HG03520 (cell line): ENCODE data around the gene ZNF365.
"Not testable (repeated sequence)": the region's sequence is repeated elsewhere in the genome, so short reads cannot be mapped to it uniquely, and the experiment has no call there.

Experiments
- ATAC-seq: cut with Tn5 transposase; IDR thresholded peaks from one replicate; pipeline ENCODE4 v1.9.1; 2021; ENCODE audit warnings: mild to moderate bottlenecking, moderate library complexity; ENCODE audit not compliant: unreplicated experiment

Gene ZNF365

GRCh38 chr10:62373995-62374861, at the start of gene ZNF365:
ZNF365 (plus strand) TSS chr10:62374369; CDS start chr10:62376194, 1,825 bp downstream.
- no peak for ATAC-seq

DNA sequence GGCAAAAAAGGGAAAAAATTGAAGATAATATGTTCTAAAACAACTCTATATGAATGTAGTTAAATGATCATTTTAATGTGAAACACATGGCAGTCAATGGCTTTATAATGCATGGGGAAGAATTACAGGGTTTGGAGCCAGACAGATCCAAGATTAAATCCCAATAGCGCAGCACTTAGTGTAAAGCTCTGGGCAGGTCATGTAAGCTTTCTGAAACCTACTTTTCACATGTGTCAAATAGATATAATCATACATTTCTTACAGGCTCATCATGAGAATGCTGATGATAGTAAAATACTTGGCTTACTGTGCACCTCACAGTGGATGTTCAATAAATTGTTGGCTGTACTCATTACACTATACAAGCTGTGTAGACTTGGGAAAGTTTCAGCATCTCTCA, 48.0 kb upstream of the ZNF365 start:
- no peak for ATAC-seq

DNA sequence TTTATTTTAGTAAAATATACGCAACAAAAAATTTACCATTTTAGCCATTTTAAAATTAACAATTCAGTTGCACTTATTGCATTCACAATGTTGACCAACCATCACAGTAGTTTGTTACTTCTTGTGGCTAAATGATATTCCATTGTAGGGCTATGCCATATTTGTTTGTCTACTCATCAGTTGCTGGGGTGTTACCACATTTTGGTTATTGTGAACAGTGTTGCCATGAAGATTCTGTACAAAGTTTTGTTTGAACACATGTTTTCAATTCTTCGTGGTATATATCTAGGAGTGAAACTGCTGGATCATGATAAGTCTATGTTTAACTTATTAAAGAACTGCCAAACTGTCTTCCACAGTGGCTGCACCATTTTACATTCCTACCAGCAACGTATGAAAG, 46.3 kb upstream of the ZNF365 start:
- no peak for ATAC-seq

- ATAC-seq: no peak
These were observed 44.0 kb upstream of the ZNF365 start for GRCh38 chr10:62330213-62330612.

GRCh38 chr10:62332406-62332805, 41.8 kb upstream of the ZNF365 start:
- no peak for ATAC-seq

- no peak for ATAC-seq
These were observed 40.9 kb upstream of the ZNF365 start for GRCh38 chr10:62333135-62333889.

- ATAC-seq: no peak
These were observed 40.0 kb upstream of the ZNF365 start for GRCh38 chr10:62333988-62334682.

GRCh38 chr10:62335326-62335725, 38.8 kb upstream of the ZNF365 start:
- no peak for ATAC-seq

GRCh38 chr10:62336404-62336803, 37.8 kb upstream of the ZNF365 start:
- no peak for ATAC-seq

DNA sequence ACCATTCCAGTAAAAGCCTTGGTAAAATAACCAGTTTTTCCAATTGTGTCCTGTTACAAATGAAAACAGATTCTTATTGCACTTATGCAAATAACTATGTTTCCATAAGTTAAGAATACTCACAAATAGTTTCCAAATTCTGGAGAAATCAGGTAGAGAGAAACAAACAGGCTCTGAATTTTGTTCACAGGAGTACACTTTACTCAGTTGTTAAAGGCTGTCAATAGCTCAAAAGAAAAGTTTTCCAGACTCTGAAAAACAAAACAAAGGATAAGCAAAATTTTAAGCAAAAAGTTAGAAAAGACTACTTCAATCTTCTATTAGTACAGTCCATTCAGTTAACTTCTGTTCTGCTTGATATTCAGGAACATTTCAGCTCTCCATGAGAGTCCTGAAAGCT, 32.8 kb upstream of the ZNF365 start:
- no peak for ATAC-seq

DNA sequence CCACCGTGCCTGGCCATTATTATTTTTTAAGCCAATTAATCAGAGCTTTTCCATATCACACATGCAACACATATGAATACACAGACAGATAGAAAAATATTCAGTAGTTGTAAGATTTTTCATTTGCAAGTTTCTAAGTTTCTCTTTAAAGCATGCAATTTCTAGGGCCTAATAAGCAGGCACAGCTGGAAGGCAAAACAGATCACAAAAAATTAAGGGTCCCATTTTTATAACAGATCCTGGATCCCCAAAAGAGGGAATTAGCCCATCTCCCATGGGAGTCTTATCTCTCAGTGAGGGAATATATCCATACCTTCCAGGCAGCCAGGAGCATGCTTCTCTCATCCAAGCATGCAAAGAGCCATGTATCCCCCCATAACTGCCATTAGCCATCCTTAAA, 31.2 kb upstream of the ZNF365 start:
- ATAC-seq: no peak

GRCh38 chr10:62348029-62348428, 26.1 kb upstream of the ZNF365 start:
- no peak for ATAC-seq

DNA sequence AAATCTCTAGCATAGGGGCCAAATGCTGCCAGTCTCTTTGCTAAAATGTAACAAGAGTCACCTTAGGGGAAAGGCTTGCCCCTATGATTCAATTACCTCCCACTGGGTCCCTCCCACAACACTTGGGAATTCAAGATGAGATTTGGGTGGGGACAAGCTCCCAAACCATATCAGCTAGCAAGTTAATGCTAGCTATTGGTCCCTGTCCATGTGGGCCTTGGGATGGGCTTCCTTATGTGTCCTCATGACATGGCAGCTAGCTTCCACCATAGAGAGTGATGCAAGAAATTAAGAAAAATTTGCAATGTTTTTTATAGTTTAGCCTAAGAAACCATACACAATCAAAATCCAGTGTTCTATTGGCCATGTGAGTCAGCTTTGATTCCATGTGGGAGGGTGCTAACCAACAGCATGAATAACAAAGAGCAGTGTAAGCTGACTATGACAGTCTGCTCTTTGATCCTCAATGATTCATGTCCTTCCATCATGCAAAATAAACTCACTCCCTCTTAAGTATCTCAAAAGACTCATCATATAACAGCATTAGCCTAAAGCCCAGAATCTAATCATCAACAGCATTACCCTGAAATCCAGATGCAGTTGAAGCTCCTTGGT, 21.7 kb upstream of the ZNF365 start:
- no peak for ATAC-seq

GRCh38 chr10:62354916-62355315, 19.3 kb upstream of the ZNF365 start:
- no peak for ATAC-seq

GRCh38 chr10:62356447-62356846, 17.7 kb upstream of the ZNF365 start:
- ATAC-seq: no peak

DNA sequence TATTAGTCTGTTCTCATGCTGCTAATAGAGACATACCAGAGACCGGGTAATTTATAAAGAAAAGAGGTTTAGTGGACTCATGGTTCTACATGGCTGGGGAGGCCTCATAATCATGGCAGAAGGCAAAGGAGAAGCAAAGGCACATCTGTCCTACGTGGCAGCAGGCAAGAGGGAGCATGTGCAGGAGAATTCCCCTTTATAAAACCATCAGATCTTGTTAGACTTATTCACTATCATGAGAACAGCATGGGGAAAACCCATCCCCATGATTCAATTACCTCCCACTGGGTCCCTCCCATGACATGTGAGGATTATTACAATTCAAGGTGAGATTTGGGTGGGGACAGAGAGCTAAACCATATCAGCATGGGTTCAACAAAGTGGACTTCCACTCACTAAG, 16.0 kb upstream of the ZNF365 start:
- not testable (repeated sequence) for ATAC-seq

GRCh38 chr10:62373639-62373994, 552 bp upstream of the ZNF365 start:
- ATAC-seq: no peak

- ATAC-seq: no peak
These were observed 917 bp downstream of the ZNF365 start for GRCh38 chr10:62374862-62375710.

DNA sequence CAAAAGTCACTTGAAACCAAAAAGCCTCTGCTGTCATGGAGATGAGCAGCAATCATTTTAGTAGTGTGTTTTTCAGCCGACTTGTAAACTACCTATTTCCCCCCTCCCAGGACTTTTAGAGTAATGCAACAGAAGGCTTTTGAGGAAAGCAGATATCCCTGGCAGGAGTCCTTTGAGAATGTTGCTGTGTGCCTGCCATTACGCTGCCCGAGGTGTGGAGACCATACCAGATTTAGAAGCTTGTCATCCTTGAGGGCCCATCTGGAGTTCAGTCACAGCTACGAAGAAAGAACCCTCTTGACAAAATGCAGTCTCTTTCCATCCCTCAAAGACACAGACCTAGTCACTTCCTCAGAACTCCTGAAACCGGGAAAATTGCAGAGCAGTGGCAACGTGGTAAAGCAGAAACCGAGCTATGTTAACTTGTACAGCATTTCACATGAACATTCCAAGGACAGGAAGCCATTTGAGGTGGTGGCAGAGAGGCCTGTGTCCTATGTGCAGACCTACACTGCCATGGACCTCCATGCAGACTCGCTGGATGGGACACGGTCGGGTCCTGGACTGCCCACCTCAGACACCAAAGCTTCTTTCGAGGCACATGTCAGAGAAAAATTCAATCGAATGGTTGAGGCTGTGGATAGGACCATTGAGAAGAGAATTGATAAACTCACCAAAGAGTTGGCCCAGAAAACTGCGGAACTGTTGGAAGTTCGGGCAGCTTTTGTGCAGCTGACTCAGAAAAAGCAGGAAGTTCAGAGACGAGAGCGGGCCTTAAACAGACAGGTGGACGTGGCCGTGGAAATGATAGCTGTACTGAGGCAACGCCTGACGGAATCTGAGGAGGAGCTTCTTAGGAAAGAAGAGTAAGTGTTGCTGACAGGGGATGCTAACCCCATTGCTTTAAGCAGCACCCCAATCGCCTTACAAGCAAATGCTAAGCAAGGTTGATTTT, 2.2 kb downstream of the ZNF365 start:
- no peak for ATAC-seq
